Fibroblast of pulmonary artery (primary cell): Measurements from ENCODE around the gene RAB3IP.
"Not testable (repeated sequence)": the region's sequence is repeated elsewhere in the genome, so short reads cannot be mapped to it uniquely, and the experiment has no call there.

Source experiments
- DNase-seq: peaks from one replicate; pipeline ENCODE4 v3.0.0-alpha.2; 2010; ENCODE audit warnings: low read depth
- H3K4me3 ChIP-seq: replicated peaks from 2 replicates; pipeline ENCODE4 v1.5.1; 2011; ENCODE audit warnings: low read depth, mild to moderate bottlenecking, control low read depth, low read length, moderate library complexity
- TF ChIP-seq, protein P1 (sequence below): IDR thresholded peaks from 2 replicates; pipeline ENCODE4 v1.5.1; 2011; ENCODE audit warnings: mild to moderate bottlenecking, control low read depth, low read length, inconsistent platforms; ENCODE audit errors: missing control alignments

The RAB3IP gene

DNA sequence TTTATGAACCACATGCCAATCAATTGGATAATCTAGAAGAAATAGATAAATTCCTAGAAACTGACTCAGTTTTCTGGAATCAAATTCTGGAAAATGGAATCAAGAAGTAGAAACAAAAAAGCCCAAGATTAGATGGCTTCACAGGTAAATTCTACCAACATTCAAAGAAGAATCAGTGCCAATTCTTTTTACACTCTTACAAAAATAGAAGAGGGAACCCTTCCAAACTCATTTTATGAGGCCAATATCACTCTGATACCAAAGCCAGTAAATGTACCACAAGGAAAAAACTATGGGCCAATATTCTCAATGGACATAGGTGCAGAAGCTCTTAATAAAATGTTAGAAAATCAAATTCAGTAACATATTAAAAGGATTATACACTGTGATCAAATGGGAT, 50.7 kb downstream of the RAB3IP start:
- no peak overlapping the region for H3K4me3 ChIP-seq
- TF ChIP-seq, protein P1, sequence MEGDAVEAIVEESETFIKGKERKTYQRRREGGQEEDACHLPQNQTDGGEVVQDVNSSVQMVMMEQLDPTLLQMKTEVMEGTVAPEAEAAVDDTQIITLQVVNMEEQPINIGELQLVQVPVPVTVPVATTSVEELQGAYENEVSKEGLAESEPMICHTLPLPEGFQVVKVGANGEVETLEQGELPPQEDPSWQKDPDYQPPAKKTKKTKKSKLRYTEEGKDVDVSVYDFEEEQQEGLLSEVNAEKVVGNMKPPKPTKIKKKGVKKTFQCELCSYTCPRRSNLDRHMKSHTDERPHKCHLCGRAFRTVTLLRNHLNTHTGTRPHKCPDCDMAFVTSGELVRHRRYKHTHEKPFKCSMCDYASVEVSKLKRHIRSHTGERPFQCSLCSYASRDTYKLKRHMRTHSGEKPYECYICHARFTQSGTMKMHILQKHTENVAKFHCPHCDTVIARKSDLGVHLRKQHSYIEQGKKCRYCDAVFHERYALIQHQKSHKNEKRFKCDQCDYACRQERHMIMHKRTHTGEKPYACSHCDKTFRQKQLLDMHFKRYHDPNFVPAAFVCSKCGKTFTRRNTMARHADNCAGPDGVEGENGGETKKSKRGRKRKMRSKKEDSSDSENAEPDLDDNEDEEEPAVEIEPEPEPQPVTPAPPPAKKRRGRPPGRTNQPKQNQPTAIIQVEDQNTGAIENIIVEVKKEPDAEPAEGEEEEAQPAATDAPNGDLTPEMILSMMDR: no peak
- no peak for DNase-seq

DNA sequence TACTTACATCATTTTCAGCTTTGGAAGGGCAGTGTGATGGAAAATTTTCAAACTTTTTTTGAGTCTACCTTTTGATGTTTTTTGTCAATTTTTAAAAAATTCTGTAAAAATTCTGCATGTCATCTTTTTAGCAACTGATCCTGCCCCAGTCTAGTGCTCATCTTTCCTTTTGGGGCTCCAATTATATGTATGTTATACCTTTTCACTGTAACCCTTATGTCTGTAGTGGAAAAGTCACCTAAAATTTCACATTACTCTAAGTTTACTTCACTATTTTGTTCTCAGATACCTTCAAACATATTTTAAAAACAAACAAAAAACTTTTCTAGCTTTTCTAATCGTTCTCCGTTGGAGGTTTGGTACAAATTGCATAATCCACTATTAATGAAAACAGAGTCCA, 53.9 kb downstream of the RAB3IP start:
- no peak for DNase-seq
- TF ChIP-seq, protein P1: no peak
- H3K4me3 ChIP-seq: no peak overlapping the region

DNA sequence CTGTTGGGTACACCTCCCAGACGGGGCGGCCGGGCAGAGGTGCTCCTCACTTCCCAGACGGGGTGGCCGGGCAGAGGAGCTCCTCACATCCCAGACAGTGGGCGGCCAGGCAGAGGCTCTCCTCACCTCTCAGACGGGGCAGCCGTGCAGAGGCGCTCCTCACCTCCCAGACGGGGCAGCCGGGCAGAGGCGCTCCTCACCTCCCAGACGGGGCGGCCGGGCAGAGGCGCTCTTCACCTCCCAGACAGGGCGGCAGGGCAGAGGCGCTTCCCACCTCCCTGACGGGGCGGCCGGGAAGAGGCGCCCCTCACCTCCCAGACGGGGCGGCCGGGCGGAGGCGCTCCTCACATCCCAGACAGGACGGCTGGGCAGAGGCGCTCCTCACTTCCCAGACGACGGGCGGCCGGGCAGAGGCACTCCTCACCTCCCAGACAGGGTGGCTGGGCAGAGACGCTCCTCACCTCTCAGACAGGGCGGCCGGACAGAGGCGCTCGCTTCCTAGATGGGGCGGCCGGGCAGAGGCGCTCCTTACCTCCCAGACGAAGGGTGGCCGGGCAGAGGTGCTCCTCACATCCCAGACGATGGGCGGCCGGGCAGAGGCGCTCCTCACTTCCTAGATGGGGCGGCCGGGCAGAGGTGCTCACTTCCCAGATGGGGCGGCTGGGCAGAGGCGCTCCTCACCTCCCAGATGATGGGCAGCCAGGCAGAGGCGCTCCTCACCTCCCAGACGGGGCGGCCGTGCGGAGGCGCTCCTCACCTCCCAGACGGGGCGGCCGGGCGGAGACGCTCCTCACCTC, 68.6 kb downstream of the RAB3IP start:
- not testable (repeated sequence) for H3K4me3 ChIP-seq, DNase-seq

DNA sequence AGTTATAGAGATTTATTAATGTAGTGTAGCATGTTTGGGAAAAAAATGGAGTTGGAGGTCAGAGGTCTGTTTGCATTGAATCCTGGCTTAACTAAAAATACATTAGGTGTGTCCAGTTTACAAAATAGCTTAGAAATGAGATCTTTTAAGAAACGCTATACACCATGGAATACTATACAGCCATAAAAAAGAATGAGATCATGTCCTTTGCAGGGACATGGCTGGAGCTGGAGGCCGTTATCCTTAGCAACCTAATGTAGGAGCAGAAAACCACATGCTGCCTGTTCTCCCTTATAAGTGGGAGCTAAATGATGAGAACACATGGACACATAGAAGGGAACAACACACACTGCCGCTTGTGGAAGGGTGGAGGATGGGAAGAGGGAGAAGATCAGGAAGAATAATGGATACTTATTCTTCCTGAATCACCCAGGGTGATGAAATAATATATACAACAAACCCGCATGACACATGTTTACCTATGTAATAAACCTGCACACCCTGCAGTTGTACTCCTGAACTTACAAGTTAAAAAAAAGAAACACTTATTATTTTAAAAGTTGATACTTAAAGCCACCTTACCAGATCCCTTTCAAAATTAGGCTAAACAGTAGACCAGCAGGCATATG, 72.3 kb downstream of the RAB3IP start:
- TF ChIP-seq, protein P1: no peak

DNA sequence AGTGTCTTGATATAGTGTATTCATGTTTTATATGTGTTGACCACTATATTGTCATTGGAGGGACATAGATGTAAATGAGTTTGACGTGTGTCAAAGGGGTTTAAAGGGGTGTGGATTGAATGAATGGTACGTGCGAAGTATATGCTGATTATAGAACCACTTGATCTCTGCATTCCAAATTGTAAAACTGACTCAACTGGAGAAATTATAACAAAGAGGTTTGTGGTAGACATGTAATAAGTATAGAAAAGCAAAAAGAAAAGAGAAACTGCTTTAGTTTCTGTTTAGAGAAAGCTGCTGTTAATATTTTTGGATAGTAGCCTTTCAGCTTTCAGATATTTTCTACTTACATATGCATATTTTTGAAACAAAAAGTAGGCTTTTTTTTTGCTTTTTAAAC, 77.4 kb downstream of the RAB3IP start:
- no peak overlapping the region for H3K4me3 ChIP-seq
- no peak for DNase-seq
- TF ChIP-seq, protein P1: no peak

More for the DNA sequence above, 72.3 kb downstream of the RAB3IP start:
- no peak for DNase-seq
- H3K4me3 ChIP-seq: no peak overlapping the region

DNA sequence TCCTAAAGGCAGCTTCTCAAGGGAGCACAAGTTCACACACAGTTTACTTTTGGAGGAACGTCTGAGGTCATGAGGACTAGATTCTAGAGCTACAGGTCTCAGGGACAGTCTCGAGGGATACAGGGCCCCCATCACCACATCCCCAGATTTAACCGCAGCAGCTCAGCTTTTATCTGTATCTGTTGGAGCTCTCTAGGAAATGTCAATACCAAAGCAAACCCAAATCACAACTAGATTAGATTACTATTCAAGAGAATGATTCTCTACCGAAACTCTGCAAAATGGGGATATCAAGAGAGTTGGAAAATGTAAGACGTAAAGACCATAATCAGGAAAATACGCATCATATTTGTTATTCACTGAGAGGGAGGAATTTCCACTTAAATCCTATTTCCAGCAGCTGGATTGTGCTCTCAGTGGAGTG, 82.4 kb downstream of the RAB3IP start:
- no peak overlapping the region for H3K4me3 ChIP-seq
- no peak for DNase-seq
- TF ChIP-seq, protein P1: no peak

DNA sequence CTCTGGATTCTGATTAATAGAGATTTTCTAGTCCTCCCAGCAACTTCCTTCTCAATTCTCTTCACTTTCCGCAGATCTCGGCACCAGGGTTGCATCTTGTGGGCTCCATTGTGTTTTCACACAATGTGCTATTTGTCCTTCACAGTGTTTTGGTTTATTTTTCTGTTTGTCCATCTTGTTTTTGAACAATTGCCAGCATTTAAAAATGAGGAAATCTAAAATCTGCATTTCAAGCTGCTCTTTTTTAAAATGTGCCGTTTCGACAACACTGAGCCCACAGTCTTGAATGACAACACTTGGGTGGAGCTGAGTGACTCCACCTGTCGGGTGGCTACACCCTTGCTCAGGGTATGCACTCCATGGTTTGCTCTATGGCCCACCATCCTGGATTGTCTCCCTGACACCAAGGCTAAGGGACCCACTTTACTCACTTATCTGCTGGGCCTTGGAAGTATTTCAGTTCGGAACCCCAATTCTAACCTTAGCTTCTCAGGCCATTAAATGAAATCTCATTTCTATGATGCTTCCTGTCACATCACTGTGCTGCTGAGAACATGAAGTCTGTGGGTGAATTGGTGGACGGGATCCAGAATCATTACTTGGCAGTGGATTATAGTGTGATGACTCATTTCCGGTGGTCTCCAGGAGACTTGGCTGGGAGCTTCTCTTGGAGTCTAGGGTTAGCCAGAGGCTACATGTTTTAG, 82.9 kb downstream of the RAB3IP start:
- TF ChIP-seq, protein P1: no peak
- peak; percentile 88 for DNase-seq
- no peak overlapping the region for H3K4me3 ChIP-seq
